GM23338 (cell line): Measurements from ENCODE around the gene ACSF3. TPM values are rescaled to one million over a fixed set of nuclear protein-coding genes. Genes with fewer than 3 reads are reported as not detected.

Experiments used
- ATAC-seq: fragments of 200-7000 bp; cut with Tn5 transposase; 3 replicates; pipeline ENCODE4 v1.9.1; 2020
- DNase-seq: peaks from one replicate; pipeline ENCODE4 v3.0.0-alpha.2; 2015; ENCODE audit warnings: low spot score
- H2AFZ ChIP-seq: fragments of 200-600 bp; sonication (generic); 2 replicates; pipeline ENCODE4 v1.8.0; 2016; ENCODE audit warnings: antibody characterized with exemption, mild to moderate bottlenecking, moderate library complexity
- H3F3A ChIP-seq: fragments of 200-600 bp; sonication (generic); replicated peaks from 2 replicates; pipeline ENCODE4 v1.8.0; 2017; ENCODE audit warnings: antibody characterized with exemption, mixed run types, low read depth
- H3K27ac ChIP-seq: fragments of 200-600 bp; sonication (generic); 2 replicates; pipeline ENCODE4 v1.6.1; 2016; ENCODE audit warnings: low read depth
- H3K27me3 ChIP-seq: fragments of 200-600 bp; sonication (generic); 2 replicates; pipeline ENCODE4 v1.8.0; 2016; ENCODE audit warnings: mild to moderate bottlenecking, mixed run types, moderate library complexity; ENCODE audit not compliant: insufficient read depth
- H3K36me3 ChIP-seq: fragments of 200-600 bp; sonication (generic); 2 replicates; pipeline ENCODE4 v1.8.0; 2016; ENCODE audit warnings: mild to moderate bottlenecking; ENCODE audit not compliant: insufficient read depth
- H3K4me1 ChIP-seq: fragments of 200-600 bp; sonication (generic); 2 replicates; pipeline ENCODE4 v1.8.0; 2016; ENCODE audit warnings: mild to moderate bottlenecking, moderate library complexity; ENCODE audit not compliant: insufficient read depth
- H3K4me2 ChIP-seq: fragments of 200-600 bp; sonication (generic); 2 replicates; pipeline ENCODE4 v1.7.1; 2017; ENCODE audit warnings: mixed run types
- H3K4me3 ChIP-seq: fragments of 200-600 bp; sonication (generic); 2 replicates; pipeline ENCODE4 v1.6.1; 2016; ENCODE audit warnings: mixed run types
- H3K79me2 ChIP-seq: fragments of 200-600 bp; sonication (generic); replicated peaks from 2 replicates; pipeline ENCODE4 v1.8.0; 2017; ENCODE audit warnings: mild to moderate bottlenecking; ENCODE audit not compliant: insufficient read depth
- H3K9me2 ChIP-seq: fragments of 200-600 bp; sonication (generic); 2 replicates; pipeline ENCODE4 v1.8.0; 2017; ENCODE audit not compliant: insufficient read depth
- H4K20me1 ChIP-seq: fragments of 200-600 bp; sonication (generic); replicated peaks from 2 replicates; pipeline ENCODE4 v1.8.0; 2017; ENCODE audit warnings: mild to moderate bottlenecking; ENCODE audit not compliant: insufficient read depth
- H3K27ac Mint-ChIP-seq: 2 replicates; pipeline ENCODE4 v1.8.0; 2020; ENCODE audit warnings: inconsistent platforms, mild to moderate bottlenecking, moderate library complexity, mixed read lengths
- H3K27me3 Mint-ChIP-seq: 3 replicates; pipeline ENCODE4 v1.8.0; 2022; ENCODE audit warnings: low read depth, mild to moderate bottlenecking, moderate library complexity, mixed read lengths, inconsistent platforms; ENCODE audit not compliant: insufficient read depth, poor library complexity
- H3K36me3 Mint-ChIP-seq: 3 replicates; pipeline ENCODE4 v1.8.0; 2021; ENCODE audit warnings: low read depth, mild to moderate bottlenecking, inconsistent platforms, moderate library complexity, mixed read lengths
- H3K4me1 Mint-ChIP-seq: 3 replicates; pipeline ENCODE4 v1.8.0; 2020; ENCODE audit warnings: mild to moderate bottlenecking, inconsistent platforms, mixed read lengths
- H3K4me3 Mint-ChIP-seq: 3 replicates; pipeline ENCODE4 v1.8.0; 2021; ENCODE audit warnings: moderate library complexity, mild to moderate bottlenecking, inconsistent platforms, mixed read lengths
- H3K9me3 Mint-ChIP-seq: 3 replicates; pipeline ENCODE4 v1.8.0; 2020; ENCODE audit warnings: moderate library complexity, mild to moderate bottlenecking, inconsistent platforms, mixed read lengths
- CREB1 ChIP-seq: fragments of 250-450 bp; sonication (Bioruptor Pico); IDR thresholded peaks from 2 replicates; pipeline ENCODE4 v1.5.0; 2020; ENCODE audit warnings: low read depth, mild to moderate bottlenecking, moderate library complexity
- CTCF ChIP-seq, 2 experiments: fragments of 200-600 bp in 1 of 2; sonication (generic) in 1 of 2; conservative IDR thresholded peaks; 2 replicates each; pipeline versions ENCODE4 v1.5.1 to v1.6.1; 2016 to 2017; ENCODE audit warnings: antibody characterized with exemption in 2 of 2, low read depth in 2 of 2, mild to moderate bottlenecking in 2 of 2, moderate library complexity in 1 of 2
- ETS1 ChIP-seq: IDR thresholded peaks from 2 replicates; pipeline ENCODE4 v1.6.1; 2016; ENCODE audit warnings: antibody characterized with exemption
- EZH2 ChIP-seq: fragments of 200-600 bp; sonication (generic); IDR thresholded peaks from one replicate; pipeline ENCODE4 v1.8.0; 2017; ENCODE audit warnings: antibody characterized with exemption, mild to moderate bottlenecking, low read depth; ENCODE audit not compliant: unreplicated experiment
- EZH2phosphoT487 ChIP-seq: fragments of 200-600 bp; sonication (generic); IDR thresholded peaks from one replicate; pipeline ENCODE4 v1.8.1; 2018; ENCODE audit warnings: antibody characterized with exemption; ENCODE audit not compliant: unreplicated experiment
- JUNB ChIP-seq: IDR thresholded peaks from one replicate; pipeline ENCODE4 v1.6.1; 2016; ENCODE audit warnings: antibody characterized with exemption; ENCODE audit not compliant: unreplicated experiment
- NANOG ChIP-seq: IDR thresholded peaks from 2 replicates; pipeline ENCODE4 v1.6.1; 2016; ENCODE audit warnings: antibody characterized with exemption, borderline replicate concordance
- POLR2AphosphoS5 ChIP-seq: IDR thresholded peaks from 2 replicates; pipeline ENCODE4 v1.6.1; 2016; ENCODE audit warnings: antibody characterized with exemption, low read depth
- REST ChIP-seq: IDR thresholded peaks from one replicate; pipeline ENCODE4 v1.6.1; 2018; ENCODE audit warnings: antibody characterized with exemption; ENCODE audit not compliant: unreplicated experiment
- STAT1 ChIP-seq: IDR thresholded peaks from one replicate; pipeline ENCODE4 v1.6.1; 2016; ENCODE audit warnings: antibody characterized with exemption; ENCODE audit not compliant: unreplicated experiment
- ZNF114 ChIP-seq: fragments of 250-450 bp; sonication (Bioruptor Pico); IDR thresholded peaks from 2 replicates; pipeline ENCODE4 v1.5.0; 2020; ENCODE audit warnings: mild to moderate bottlenecking, moderate library complexity
- ZNF331 ChIP-seq: fragments of 250-450 bp; sonication (Bioruptor Pico); IDR thresholded peaks from 2 replicates; pipeline ENCODE4 v1.5.0; 2020; ENCODE audit warnings: low read depth, mild to moderate bottlenecking, moderate library complexity
- polyA plus RNA-seq: library from polyadenylated mRNA; unstranded; fragments of >200 nt; fragmentation: Nextera tagmentation; extraction: Ambion mirVana; gene quantifications from 2 replicates; pipeline ENCODE4 v1.2.1, GENCODE V29; 2016
- total RNA-seq: library from RNA; depleted of rRNA; stranded (reverse); fragments of >200 nt; shearing (Covaris generic); gene quantifications from 2 replicates; pipeline ENCODE4 v1.2.3, GENCODE V29; 2014

Gene ACSF3
- total and polyA plus RNA-seq, 2 experiments from 2014 or later: 12.8 to 23.1 TPM

GRCh38 chr16:89081556-89081955 is 12.1 kb upstream of the ACSF3 start:
- ATAC-seq (no peak), DNase-seq (no peak)
- Histone ChIP-seq H3K4me1 (no peaks in the 10 kb centered on the region), H4K20me1 (no peaks in the 10 kb centered on the region), H3K4me2 (no peak overlapping the region), H2AFZ (no peak overlapping the region), H3K36me3 (no peaks in the 10 kb centered on the region), H3K27me3 (no peaks in the 10 kb centered on the region), H3K27ac (no peak overlapping the region), H3K79me2 (no peaks in the 10 kb centered on the region), H3F3A (no peaks in the 10 kb centered on the region), H3K4me3 (no peak overlapping the region), H3K9me2 (no peaks in the 10 kb centered on the region)
- Mint-ChIP-seq H3K9me3 (peaks cover 18% of the 10 kb centered on the region; the same call in 2 of the 3 replicates), H3K4me1 (peaks cover 2% of the 10 kb centered on the region; the same call in 1 of the 3 replicates), H3K36me3 (peaks cover 4% of the 10 kb centered on the region; the same call in 2 of the 3 replicates), H3K27me3 (peaks cover 18% of the 10 kb centered on the region), H3K4me3 (no peak overlapping the region), H3K27ac (no peak overlapping the region)
- no peak for TF ChIP-seq NANOG

GRCh38 chr16:89084411-89084810 is 9.2 kb upstream of the ACSF3 start:
- H3K4me3 Mint-ChIP-seq: no peak overlapping the region; the same call in 2 of the 3 replicates
- Histone ChIP-seq H4K20me1 (no peaks in the 10 kb centered on the region), H3K9me2 (no peaks in the 10 kb centered on the region), H3K4me3 (no peak overlapping the region), H3K79me2 (no peaks in the 10 kb centered on the region), H3K27me3 (no peaks in the 10 kb centered on the region), H3K4me1 (no peaks in the 10 kb centered on the region), H3F3A (no peaks in the 10 kb centered on the region), H3K27ac (no peak overlapping the region), H2AFZ (no peak overlapping the region), H3K36me3 (no peaks in the 10 kb centered on the region), H3K4me2 (no peak overlapping the region)
- peaks cover 8% of the 10 kb centered on the region; the same call in 2 of the 3 replicates for H3K4me1 Mint-ChIP-seq
- ATAC-seq (no peak), DNase-seq (no peak)
- H3K27ac Mint-ChIP-seq: no peak overlapping the region
- peaks cover 21% of the 10 kb centered on the region for H3K27me3 Mint-ChIP-seq
- peaks cover 3% of the 10 kb centered on the region; the same call in 1 of the 3 replicates for H3K36me3 Mint-ChIP-seq
- H3K9me3 Mint-ChIP-seq: peaks cover 14% of the 10 kb centered on the region; the same call in 2 of the 3 replicates
- TF ChIP-seq REST (no peak), JUNB (no peak), EZH2phosphoT487 (no peak), ZNF331 (CRISPR knock-in tag) (no peak), CTCF (conservative IDR thresholded peaks at IDR 0.05; ENCODE audit: low read depth in 2 of 2) (no peak), CREB1 (CRISPR knock-in tag) (no peak), ZNF114 (CRISPR knock-in tag) (no peak), ETS1 (no peak), NANOG (no peak), POLR2AphosphoS5 (no peak), STAT1 (no peak), EZH2 (no peak)
